PC-9 (cell line): Measurements from ENCODE around the gene SPATS2L.

Experiments used
- CTCF ChIP-seq: fragments of 200-600 bp; sonication (generic); conservative IDR thresholded peaks from 2 replicates; pipeline ENCODE4 v1.6.1; 2017; ENCODE audit warnings: mixed run types, antibody characterized with exemption, mild to moderate bottlenecking, moderate library complexity
- EZH2 ChIP-seq: fragments of 200-600 bp; sonication (generic); IDR thresholded peaks from 2 replicates; pipeline ENCODE4 v1.8.0; 2017; ENCODE audit warnings: antibody characterized with exemption, low read depth

- TF ChIP-seq EZH2 (no peak), CTCF (no peak)
Observed at GRCh38 chr2:200404615-200405014, 98.1 kb downstream of the SPATS2L start.
